ELF-1 (cell line): ENCODE measurements around the gene RBBP5.
A peak's percentile ranks its signal among the peaks of the same experiment; 100 is the strongest.

ENCODE experiments used
- DNase-seq: peaks from one replicate; pipeline ENCODE4 v3.0.0-alpha.2; 2016; ENCODE audit warnings: low read depth, low spot score

The RBBP5 gene

GRCh38 chr1:205057808-205058575 is 63.8 kb downstream of the RBBP5 start:
- no peak for DNase-seq

GRCh38 chr1:205056956-205057568 is 64.7 kb downstream of the RBBP5 start:
- DNase-seq, result no peak

- no peak for DNase-seq
Measured at GRCh38 chr1:205056188-205056611, 65.6 kb downstream of the RBBP5 start.

- peak; percentile 40 for DNase-seq
Measured at GRCh38 chr1:205054013-205054412, 67.8 kb downstream of the RBBP5 start.

GRCh38 chr1:205053296-205053695 is 68.5 kb downstream of the RBBP5 start:
- DNase-seq, result no peak

GRCh38 chr1:205052690-205053089 is 69.1 kb downstream of the RBBP5 start:
- no peak for DNase-seq

GRCh38 chr1:205049479-205049878 is 72.3 kb downstream of the RBBP5 start:
- DNase-seq, result no peak

GRCh38 chr1:205048382-205048781 is 73.4 kb downstream of the RBBP5 start:
- no peak for DNase-seq

- DNase-seq, result no peak
Measured at GRCh38 chr1:205047764-205048231, 74.0 kb downstream of the RBBP5 start.

GRCh38 chr1:205046870-205047269 is 74.9 kb downstream of the RBBP5 start:
- no peak for DNase-seq

- DNase-seq, result no peak
Measured at GRCh38 chr1:205045146-205045545, 76.6 kb downstream of the RBBP5 start.

GRCh38 chr1:205044741-205045140 is 77.0 kb downstream of the RBBP5 start:
- DNase-seq, result peak; percentile 23

GRCh38 chr1:205043866-205044265 is 77.9 kb downstream of the RBBP5 start:
- no peak for DNase-seq

- peak; percentile 29 for DNase-seq
Measured at GRCh38 chr1:205042911-205043806, 78.6 kb downstream of the RBBP5 start, which contains the start of gene CNTN2. Gene CNTN2 (plus strand): TSS chr1:205043212. CDS start chr1:205053186, 9,974 bp downstream.

- DNase-seq, result no peak
Measured at GRCh38 chr1:205041998-205042910, 79.5 kb downstream of the RBBP5 start.

GRCh38 chr1:205041001-205041715 is 80.6 kb downstream of the RBBP5 start:
- DNase-seq, result no peak

GRCh38 chr1:205038132-205038786 is 83.5 kb downstream of the RBBP5 start:
- no peak for DNase-seq

- no peak for DNase-seq
Measured at GRCh38 chr1:205037539-205037938, 84.2 kb downstream of the RBBP5 start.
